Right lobe of liver (tissue), 6 donors: ENCODE data around the gene PRR16. TPM values are rescaled to one million over a fixed set of nuclear protein-coding genes. Genes with fewer than 3 reads are reported as not detected.

Experiments used
- ATAC-seq, 4 donors: fragments of 200-7000 bp; cut with Tn5 transposase; one replicate each; pipeline ENCODE4 v1.9.1; 2020; ENCODE audit warnings: mild to moderate bottlenecking in 4 of 4, moderate library complexity in 4 of 4
- DNase-seq, 3 donors: peaks; one replicate each; pipeline ENCODE4 v3.0.0-alpha.2; 2020
- H3K27ac ChIP-seq, 3 donors: fragments of 200-600 bp; one replicate each; pipeline ENCODE4 v1.8.0; 2022
- H3K27me3 ChIP-seq, 2 donors: fragments of 200-600 bp; one replicate each; pipeline ENCODE4 v1.8.0; 2022
- H3K36me3 ChIP-seq, 4 donors: fragments of 200-600 bp; sonication (generic) in 1 of 4; one replicate each; pipeline versions ENCODE4 v1.5.1 to v1.8.0; 2017 to 2022; ENCODE audit warnings: control low read depth in 1 of 4
- H3K4me1 ChIP-seq, 4 donors: fragments of 200-600 bp; sonication (generic) in 1 of 4; one replicate each; pipeline versions ENCODE4 v1.5.1 to v1.8.0; 2017 to 2022; ENCODE audit warnings: control low read depth in 1 of 4
- H3K4me3 ChIP-seq, 3 donors: fragments of 200-600 bp; one replicate each; pipeline ENCODE4 v1.8.0; 2022
- H3K9me3 ChIP-seq, 4 donors: fragments of 200-600 bp; sonication (generic) in 1 of 4; one replicate each; pipeline versions ENCODE4 v1.5.1 to v1.8.0; 2017 to 2022; ENCODE audit warnings: control low read depth in 1 of 4
- POLR2A ChIP-seq: fragments of 450-650 bp; IDR thresholded peaks from one replicate; pipeline ENCODE4 v1.6.1; 2017; ENCODE audit warnings: antibody characterized with exemption, mild to moderate bottlenecking
- WGBS: methylation state at CpG from one replicate; pipeline ENCODE4 v1.1.6; 2018; ENCODE audit warnings: low coverage, low lambda C conversion rate; ENCODE audit not compliant: insufficient coverage; ENCODE audit errors: missing lambda C conversion rate; 5-methylcytosine and 5-hydroxymethylcytosine counted together
- intact Hi-C, 2 donors: fragments of 100-400 bp; cut with DNase I; formaldehyde crosslinking; loops; one replicate each; pipeline versions ENCODE4 v1.11.2 to v1.14.1; 2022
- total RNA-seq, 6 experiments: library from RNA; depleted of rRNA in 2 of 6; stranded (reverse); fragments of >200 nt in 2 of 6; fragmentation: NEBNext Ultra II Directional in 3 of 6; extraction: Animal tissue kit (Norgen Biotek cat#: 25700) in 3 of 6; gene quantifications; one replicate each; pipeline versions ENCODE4 v1.1.0 to v1.2.4, GENCODE V29; 2016 to 2023
- TF ChIP-seq, protein P1 (sequence below), 4 donors: fragments of 200-600 bp in 3 of 4; fragments of 450-650 bp in 1 of 4; IDR thresholded peaks; one replicate each; pipeline versions ENCODE4 v1.5.1 to v1.8.0; 2016 to 2022; ENCODE audit warnings: antibody characterized with exemption in 4 of 4, mild to moderate bottlenecking in 2 of 4
- donor health status: DM: no; HTN: yes; CAD: no.
- donor health status: DM: no; HTN: no; CAD: no.
- donor health status: DM: no; HTN: no; CAD: no.
- donor health status: DM: no; HTN: yes; CAD: no.
- donor health status: DM: no; HTN: yes; CAD: no.

Gene PRR16
- total RNA-seq, 6 experiments from 2014 or later: 0.16 to 1.2 (median 0.39) TPM; not detected in 1

DNA sequence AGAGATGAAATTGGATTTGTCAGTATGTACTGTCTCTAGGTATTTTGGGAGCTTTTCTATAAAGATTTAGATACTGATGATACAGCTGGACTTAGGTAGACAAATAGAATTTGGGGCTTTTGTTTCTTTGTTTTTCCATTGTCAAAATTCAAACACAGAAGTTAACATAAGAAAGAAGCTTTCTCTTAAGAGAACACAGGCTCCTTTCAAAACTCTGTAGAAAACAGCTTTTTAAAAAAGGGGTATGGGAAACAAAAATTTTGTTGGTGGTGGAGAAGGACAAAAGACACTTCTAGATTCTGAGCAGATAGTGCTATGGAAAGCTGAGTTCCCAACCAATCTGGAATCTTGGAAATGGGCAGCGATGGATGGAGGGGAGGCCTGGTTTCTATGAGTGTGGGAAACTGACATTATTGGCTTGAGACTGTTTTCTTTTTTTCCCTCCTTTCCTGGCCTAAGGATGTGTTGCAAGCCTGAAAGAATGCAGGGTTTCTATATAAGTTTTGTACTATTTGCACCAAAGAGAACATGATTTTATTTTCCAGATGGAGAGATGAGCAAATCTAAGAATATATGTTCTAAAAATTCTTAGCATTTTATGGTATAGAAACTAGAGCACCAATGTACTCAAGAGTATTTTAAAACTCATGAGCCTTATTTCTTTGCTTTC lies 240.0 kb downstream of the PRR16 start:
- WGBS: 33% methylated on average over 1 of the region's 1 CpG
- ATAC-seq (no peak), DNase-seq (no peak)
- Histone ChIP-seq H3K4me3 (no peak overlapping the region), H3K27ac (no peak overlapping the region), H3K4me1 (no peaks in the 10 kb centered on the region), H3K27me3 (no peaks in the 10 kb centered on the region), H3K36me3 (no peaks in the 10 kb centered on the region), H3K9me3 (no peaks in the 10 kb centered on the region)
- TF ChIP-seq, protein P1, sequence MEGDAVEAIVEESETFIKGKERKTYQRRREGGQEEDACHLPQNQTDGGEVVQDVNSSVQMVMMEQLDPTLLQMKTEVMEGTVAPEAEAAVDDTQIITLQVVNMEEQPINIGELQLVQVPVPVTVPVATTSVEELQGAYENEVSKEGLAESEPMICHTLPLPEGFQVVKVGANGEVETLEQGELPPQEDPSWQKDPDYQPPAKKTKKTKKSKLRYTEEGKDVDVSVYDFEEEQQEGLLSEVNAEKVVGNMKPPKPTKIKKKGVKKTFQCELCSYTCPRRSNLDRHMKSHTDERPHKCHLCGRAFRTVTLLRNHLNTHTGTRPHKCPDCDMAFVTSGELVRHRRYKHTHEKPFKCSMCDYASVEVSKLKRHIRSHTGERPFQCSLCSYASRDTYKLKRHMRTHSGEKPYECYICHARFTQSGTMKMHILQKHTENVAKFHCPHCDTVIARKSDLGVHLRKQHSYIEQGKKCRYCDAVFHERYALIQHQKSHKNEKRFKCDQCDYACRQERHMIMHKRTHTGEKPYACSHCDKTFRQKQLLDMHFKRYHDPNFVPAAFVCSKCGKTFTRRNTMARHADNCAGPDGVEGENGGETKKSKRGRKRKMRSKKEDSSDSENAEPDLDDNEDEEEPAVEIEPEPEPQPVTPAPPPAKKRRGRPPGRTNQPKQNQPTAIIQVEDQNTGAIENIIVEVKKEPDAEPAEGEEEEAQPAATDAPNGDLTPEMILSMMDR (IDR thresholded peaks at IDR 0.05): no peak
- TF ChIP-seq POLR2A: no peak
- intact Hi-C loops: no loop called here

DNA sequence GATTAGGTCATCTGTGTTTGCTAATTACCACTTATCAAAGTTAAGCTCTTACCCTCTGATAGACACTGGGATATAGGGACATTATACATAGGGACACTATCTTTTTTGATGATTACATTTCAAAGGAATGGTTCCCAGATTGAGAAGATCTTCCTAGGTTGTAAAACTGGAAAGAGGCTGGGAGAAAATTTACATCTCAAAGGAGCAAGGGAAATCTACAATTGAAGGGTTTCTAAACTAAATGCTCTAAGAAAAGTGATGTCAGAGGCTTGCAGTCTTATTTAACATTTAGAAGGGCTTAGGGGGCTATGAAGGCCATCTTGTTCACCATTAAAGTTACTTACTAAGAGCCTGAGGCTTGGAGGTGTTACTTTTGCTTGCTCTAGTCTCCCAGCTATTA lies 242.8 kb downstream of the PRR16 start:
- no peak for ATAC-seq
- no peaks in the 10 kb centered on the region for H3K4me1 ChIP-seq
- no peaks in the 10 kb centered on the region for H3K9me3 ChIP-seq
- intact Hi-C loops: no loop called here
- no peak for DNase-seq
- no peak overlapping the region for H3K27ac ChIP-seq
- no peaks in the 10 kb centered on the region for H3K27me3 ChIP-seq
- TF ChIP-seq, protein P1 (IDR thresholded peaks at IDR 0.05): no peak
- no peak for TF ChIP-seq POLR2A
- no peak overlapping the region for H3K4me3 ChIP-seq
- H3K36me3 ChIP-seq: no peaks in the 10 kb centered on the region

DNA sequence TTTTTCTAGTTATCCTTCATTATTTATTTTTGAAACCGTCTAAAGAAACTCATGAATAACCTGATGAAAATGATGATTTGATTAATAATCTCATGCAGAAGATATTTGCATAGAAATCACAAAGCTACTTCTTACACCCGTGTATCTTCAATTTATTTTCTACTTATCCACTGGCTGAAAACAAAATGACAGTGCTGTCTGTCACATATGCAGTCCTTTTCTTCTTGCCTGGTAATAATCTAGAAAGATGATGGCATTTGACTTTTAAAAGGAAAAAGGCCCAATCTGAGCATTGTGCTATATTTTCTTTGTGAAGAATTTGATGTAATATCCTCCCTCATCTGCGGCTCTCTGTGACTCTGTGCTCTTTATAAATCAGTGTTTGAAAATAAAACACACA lies 253.3 kb downstream of the PRR16 start:
- DNase-seq: no peak
- 47% methylated on average over 3 of the region's 3 CpGs for WGBS

DNA sequence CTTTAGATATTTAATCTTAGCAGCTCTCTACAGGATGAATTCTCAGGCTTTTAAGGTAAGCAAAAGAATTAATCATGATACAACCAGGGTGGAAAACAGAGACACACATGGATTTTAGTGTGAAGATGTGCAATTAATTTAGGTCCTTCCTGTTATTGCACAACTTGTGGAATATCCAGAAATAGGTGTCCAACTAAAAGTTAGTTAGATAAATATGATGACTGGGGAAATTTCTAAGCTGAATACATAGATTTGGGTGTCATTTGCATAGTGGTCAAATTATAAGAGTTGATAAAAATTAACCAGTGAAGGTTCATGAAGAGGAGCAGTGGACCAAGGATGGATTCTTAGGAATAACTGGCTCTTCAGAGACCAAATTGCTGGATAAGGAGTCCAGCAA lies 266.1 kb downstream of the PRR16 start:
- Histone ChIP-seq H3K27ac (no peak overlapping the region), H3K36me3 (no peaks in the 10 kb centered on the region), H3K27me3 (no peaks in the 10 kb centered on the region), H3K4me1 (no peaks in the 10 kb centered on the region), H3K9me3 (no peaks in the 10 kb centered on the region), H3K4me3 (no peak overlapping the region)
- TF ChIP-seq, protein P1 (IDR thresholded peaks at IDR 0.05): no peak
- no peak for TF ChIP-seq POLR2A
- DNase-seq (no peak), ATAC-seq (no peak)
- intact Hi-C loops: no loop called here

More for the DNA sequence above, 253.3 kb downstream of the PRR16 start:
- Histone ChIP-seq H3K36me3 (no peaks in the 10 kb centered on the region), H3K27ac (no peak overlapping the region), H3K4me1 (no peaks in the 10 kb centered on the region), H3K9me3 (no peaks in the 10 kb centered on the region), H3K4me3 (no peak overlapping the region), H3K27me3 (no peaks in the 10 kb centered on the region)
- intact Hi-C loops: no loop called here
- no peak for TF ChIP-seq POLR2A
- TF ChIP-seq, protein P1 (IDR thresholded peaks at IDR 0.05): no peak
- no peak for ATAC-seq

DNA sequence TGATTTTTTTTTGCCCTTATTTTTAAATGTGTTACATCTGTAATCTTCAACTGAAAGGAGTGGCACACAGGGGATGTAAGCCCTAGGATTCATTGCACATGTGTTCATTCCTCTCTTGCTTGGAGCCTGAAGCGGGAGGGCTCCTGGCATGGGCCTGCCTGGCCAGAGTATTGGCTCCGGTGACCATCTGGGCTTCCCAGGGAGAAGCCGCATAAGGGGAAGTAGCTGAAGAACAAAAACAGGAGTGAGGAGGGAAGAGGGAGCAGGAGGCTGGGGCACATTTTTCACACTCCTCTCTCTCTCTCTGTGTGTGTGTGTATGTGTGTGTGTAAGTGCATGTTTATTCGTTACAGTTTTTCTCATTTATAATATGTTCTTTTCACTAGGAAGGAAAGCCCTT lies 269.9 kb downstream of the PRR16 start:
- Histone ChIP-seq H3K36me3 (no peaks in the 10 kb centered on the region), H3K27ac (no peak overlapping the region), H3K4me1 (no peaks in the 10 kb centered on the region), H3K4me3 (no peak overlapping the region), H3K27me3 (no peaks in the 10 kb centered on the region), H3K9me3 (no peaks in the 10 kb centered on the region)
- intact Hi-C loops: no loop called here
- 22% methylated on average over 4 of the region's 4 CpGs for WGBS
- TF ChIP-seq POLR2A: no peak
- ATAC-seq (no peak), DNase-seq (no peak)
